HG03045 (cell line): ENCODE results near the gene CCDC92B.
"Not testable (repeated sequence)": the region's sequence is repeated elsewhere in the genome, so short reads cannot be mapped to it uniquely, and the experiment has no call there.

Experiments
- ATAC-seq: cut with Tn5 transposase; IDR thresholded peaks from one replicate; pipeline ENCODE4 v1.9.1; 2021; ENCODE audit warnings: mild to moderate bottlenecking, moderate library complexity; ENCODE audit not compliant: unreplicated experiment

The CCDC92B gene

GRCh38 chr17:2691069-2691871 lies 58.2 kb downstream of the CCDC92B start:
- no peak for ATAC-seq

- ATAC-seq: no peak
Observed at GRCh38 chr17:2690165-2691068, 59.0 kb downstream of the CCDC92B start.

- ATAC-seq: no peak
Observed at GRCh38 chr17:2689411-2690164, 59.9 kb downstream of the CCDC92B start.

GRCh38 chr17:2688351-2689342 lies 60.8 kb downstream of the CCDC92B start:
- no peak for ATAC-seq

- ATAC-seq: no peak
Observed at GRCh38 chr17:2687074-2687418, 62.4 kb downstream of the CCDC92B start.

- no peak for ATAC-seq
Observed at GRCh38 chr17:2685696-2686095, 63.8 kb downstream of the CCDC92B start.

- no peak for ATAC-seq
Observed at GRCh38 chr17:2684549-2684948, 64.9 kb downstream of the CCDC92B start.

- no peak for ATAC-seq
Observed at GRCh38 chr17:2683912-2684311, 65.5 kb downstream of the CCDC92B start.

- ATAC-seq: no peak
Observed at GRCh38 chr17:2682176-2682938, 67.1 kb downstream of the CCDC92B start.

GRCh38 chr17:2681650-2682049 lies 67.8 kb downstream of the CCDC92B start:
- no peak for ATAC-seq

- ATAC-seq: no peak
Observed at GRCh38 chr17:2680961-2681360, 68.5 kb downstream of the CCDC92B start.

GRCh38 chr17:2679247-2679646 lies 70.2 kb downstream of the CCDC92B start:
- ATAC-seq: not testable (repeated sequence)
